GM12865 (cell line): Measurements from ENCODE around the gene IL1R1.

Source experiments
- DNase-seq: peaks from one replicate; pipeline ENCODE4 v3.0.0; 2010; ENCODE audit warnings: low read depth
- H3K4me3 ChIP-seq: 2 replicates; pipeline ENCODE4 v1.5.1; 2011; ENCODE audit warnings: mild to moderate bottlenecking, low read depth, low read length, control low read depth
- TF ChIP-seq, protein P1 (sequence below): IDR thresholded peaks from 2 replicates; pipeline ENCODE4 v1.5.1; 2011; ENCODE audit warnings: low read length, control low read depth, low read depth, inconsistent platforms; ENCODE audit not compliant: insufficient read depth; ENCODE audit errors: missing control alignments

The IL1R1 gene

DNA sequence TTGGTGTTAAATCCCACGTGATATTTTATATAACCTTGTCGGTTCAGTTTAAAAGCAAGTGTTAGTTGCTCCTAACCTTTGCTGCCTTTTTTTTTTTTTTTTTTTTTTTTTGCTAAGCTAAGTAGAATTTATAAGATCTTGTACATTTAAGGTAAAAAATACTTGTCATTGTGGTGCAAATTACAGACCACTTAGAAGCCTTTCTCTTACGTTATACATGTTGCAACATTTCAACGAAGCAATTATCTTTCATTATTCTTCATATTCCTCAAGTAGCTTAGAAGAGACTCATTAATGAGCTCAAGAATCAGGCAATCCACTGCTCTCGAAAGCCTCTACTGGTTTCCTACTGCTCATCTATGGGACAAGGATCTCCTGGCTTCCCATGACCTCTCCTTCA lies 29.4 kb downstream of the IL1R1 start:
- TF ChIP-seq, protein P1, sequence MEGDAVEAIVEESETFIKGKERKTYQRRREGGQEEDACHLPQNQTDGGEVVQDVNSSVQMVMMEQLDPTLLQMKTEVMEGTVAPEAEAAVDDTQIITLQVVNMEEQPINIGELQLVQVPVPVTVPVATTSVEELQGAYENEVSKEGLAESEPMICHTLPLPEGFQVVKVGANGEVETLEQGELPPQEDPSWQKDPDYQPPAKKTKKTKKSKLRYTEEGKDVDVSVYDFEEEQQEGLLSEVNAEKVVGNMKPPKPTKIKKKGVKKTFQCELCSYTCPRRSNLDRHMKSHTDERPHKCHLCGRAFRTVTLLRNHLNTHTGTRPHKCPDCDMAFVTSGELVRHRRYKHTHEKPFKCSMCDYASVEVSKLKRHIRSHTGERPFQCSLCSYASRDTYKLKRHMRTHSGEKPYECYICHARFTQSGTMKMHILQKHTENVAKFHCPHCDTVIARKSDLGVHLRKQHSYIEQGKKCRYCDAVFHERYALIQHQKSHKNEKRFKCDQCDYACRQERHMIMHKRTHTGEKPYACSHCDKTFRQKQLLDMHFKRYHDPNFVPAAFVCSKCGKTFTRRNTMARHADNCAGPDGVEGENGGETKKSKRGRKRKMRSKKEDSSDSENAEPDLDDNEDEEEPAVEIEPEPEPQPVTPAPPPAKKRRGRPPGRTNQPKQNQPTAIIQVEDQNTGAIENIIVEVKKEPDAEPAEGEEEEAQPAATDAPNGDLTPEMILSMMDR, result no peak
- no peak overlapping the region for H3K4me3 ChIP-seq
- DNase-seq, result no peak

DNA sequence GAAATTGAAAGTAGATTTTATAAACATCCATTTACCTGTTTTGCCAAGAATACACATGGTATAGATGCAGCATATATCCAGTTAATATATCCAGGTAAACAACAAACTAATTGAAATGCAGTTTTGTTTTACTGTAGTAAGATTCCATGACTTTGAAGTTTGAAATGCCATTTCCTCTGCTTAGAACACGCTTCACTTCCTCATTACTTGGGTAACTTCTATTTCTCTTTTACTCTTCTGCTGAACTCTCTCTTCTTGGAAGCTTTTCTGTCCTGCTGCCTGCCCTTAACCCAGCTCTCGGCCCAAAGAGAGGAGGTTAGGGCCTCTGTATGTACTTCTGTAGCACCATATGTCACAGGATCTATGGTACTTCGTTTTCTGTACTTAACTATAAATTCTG lies 30.2 kb downstream of the IL1R1 start:
- TF ChIP-seq, protein P1, result no peak
- no peak overlapping the region for H3K4me3 ChIP-seq
- no peak for DNase-seq

DNA sequence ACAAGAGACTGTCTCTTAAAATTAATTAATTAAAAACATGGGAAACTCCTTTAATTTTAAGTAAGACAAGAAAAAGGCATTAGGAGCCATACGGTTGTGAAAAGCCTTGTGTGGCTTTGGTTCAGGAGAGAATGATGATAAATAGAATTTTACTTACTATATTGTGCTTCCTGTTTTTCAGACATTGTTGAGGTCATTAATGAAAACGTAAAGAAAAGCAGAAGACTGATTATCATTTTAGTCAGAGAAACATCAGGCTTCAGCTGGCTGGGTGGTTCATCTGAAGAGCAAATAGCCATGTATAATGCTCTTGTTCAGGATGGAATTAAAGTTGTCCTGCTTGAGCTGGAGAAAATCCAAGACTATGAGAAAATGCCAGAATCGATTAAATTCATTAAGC lies 33.6 kb downstream of the IL1R1 start:
- TF ChIP-seq, protein P1, result no peak
- no peak for DNase-seq
- no peak overlapping the region for H3K4me3 ChIP-seq

DNA sequence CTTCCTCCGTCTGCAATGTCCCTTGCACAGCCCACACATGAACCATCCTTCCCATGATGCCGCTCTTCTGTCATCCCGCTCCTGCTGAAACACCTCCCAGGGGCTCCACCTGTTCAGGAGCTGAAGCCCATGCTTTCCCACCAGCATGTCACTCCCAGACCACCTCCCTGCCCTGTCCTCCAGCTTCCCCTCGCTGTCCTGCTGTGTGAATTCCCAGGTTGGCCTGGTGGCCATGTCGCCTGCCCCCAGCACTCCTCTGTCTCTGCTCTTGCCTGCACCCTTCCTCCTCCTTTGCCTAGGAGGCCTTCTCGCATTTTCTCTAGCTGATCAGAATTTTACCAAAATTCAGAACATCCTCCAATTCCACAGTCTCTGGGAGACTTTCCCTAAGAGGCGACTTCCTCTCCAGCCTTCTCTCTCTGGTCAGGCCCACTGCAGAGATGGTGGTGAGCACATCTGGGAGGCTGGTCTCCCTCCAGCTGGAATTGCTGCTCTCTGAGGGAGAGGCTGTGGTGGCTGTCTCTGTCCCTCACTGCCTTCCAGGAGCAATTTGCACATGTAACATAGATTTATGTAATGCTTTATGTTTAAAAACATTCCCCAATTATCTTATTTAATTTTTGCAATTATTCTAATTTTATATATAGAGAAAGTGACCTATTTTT lies 35.4 kb downstream of the IL1R1 start:
- TF ChIP-seq, protein P1, result no peak
- no peak overlapping the region for H3K4me3 ChIP-seq
- no peak for DNase-seq

DNA sequence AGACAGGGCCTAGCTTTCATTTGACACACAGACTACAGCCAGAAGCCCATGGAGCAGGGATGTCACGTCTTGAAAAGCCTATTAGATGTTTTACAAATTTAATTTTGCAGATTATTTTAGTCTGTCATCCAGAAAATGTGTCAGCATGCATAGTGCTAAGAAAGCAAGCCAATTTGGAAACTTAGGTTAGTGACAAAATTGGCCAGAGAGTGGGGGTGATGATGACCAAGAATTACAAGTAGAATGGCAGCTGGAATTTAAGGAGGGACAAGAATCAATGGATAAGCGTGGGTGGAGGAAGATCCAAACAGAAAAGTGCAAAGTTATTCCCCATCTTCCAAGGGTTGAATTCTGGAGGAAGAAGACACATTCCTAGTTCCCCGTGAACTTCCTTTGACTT lies 36.5 kb downstream of the IL1R1 start:
- no peak overlapping the region for H3K4me3 ChIP-seq
- DNase-seq, result no peak
- TF ChIP-seq, protein P1, result no peak

DNA sequence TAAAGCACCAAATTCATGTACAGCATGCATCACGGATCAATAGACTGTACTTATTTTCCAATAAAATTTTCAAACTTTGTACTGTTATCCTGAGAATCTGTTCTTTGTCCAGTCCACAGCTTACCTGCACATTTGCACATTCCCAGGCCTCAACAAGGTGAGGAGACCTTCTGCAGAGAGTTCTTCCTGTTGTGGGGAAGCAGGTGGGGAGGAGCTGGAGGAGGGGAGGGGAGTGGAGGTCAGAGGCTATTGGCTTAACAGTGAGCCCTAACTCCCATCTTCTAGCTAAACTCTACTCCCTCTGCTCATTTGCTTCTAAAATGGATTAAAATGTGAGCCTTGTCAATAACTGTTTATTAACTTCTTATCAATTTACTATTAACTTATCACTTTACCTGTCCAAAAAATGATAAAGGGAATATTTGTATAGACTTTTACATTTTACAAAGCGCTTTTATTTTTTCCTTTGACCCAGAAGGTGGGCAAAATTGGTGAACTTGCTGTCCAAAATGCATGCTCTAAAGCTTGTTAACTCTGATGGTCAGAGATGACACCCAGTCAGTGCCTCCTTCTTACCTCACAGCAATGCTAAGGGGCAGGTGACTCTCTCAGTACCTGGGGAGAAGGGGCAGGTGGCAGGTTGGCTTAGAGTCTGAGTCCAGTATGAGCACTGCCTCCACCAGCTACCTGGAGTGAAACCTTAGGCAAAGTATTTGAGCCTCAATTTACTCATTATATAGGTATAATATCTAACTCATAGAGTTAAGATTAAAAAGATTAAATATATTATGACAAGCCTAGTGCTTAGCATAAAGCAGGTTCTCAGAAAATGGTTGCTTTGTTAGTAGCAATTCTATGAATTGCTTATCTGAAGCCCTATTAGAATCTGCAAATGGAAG lies 37.5 kb downstream of the IL1R1 start:
- DNase-seq, result no peak
- no peak overlapping the region for H3K4me3 ChIP-seq
- TF ChIP-seq, protein P1, result no peak
